PC-3 (cell line): ENCODE results near the gene MNT.

Experiments used
- CTCF ChIP-seq: fragments of 300-600 bp; sonication (generic); conservative IDR thresholded peaks from 2 replicates; pipeline ENCODE4 v1.5.1; 2017; ENCODE audit warnings: antibody characterized with exemption, low read depth, mild to moderate bottlenecking, low read length
- EZH2 ChIP-seq: fragments of 300-600 bp; sonication (generic); IDR thresholded peaks from one replicate; pipeline ENCODE4 v1.6.1; 2017; ENCODE audit warnings: antibody characterized with exemption, mild to moderate bottlenecking, low read length; ENCODE audit not compliant: unreplicated experiment
- EZH2phosphoT487 ChIP-seq: fragments of 300-600 bp; sonication (generic); IDR thresholded peaks from 2 replicates; pipeline ENCODE4 v1.6.1; 2018; ENCODE audit warnings: mild to moderate bottlenecking, antibody characterized with exemption, low read length, borderline replicate concordance

GRCh38 chr17:2362416-2362815 is 38.4 kb downstream of the MNT start:
- TF ChIP-seq EZH2 (no peak), CTCF (no peak), EZH2phosphoT487 (no peak)
